Prostate gland (tissue), 2 donors: ENCODE results near the gene CTSO. TPM values are rescaled to one million over a fixed set of nuclear protein-coding genes. Genes with fewer than 3 reads are reported as not detected.

ENCODE experiments used
- DNase-seq: peaks from one replicate; pipeline ENCODE4 v3.0.0-alpha.2; 2019; ENCODE audit warnings: low spot score
- H3K27ac ChIP-seq, 2 donors: fragments of 200-600 bp; sonication (generic); 2 replicates each; pipeline ENCODE4 v1.5.1; 2017 to 2019
- H3K27me3 ChIP-seq: fragments of 200-600 bp; sonication (generic); replicated peaks from 2 replicates; pipeline ENCODE4 v1.5.1; 2019; ENCODE audit not compliant: insufficient read depth
- H3K36me3 ChIP-seq, 2 donors: fragments of 200-600 bp; sonication (generic); 1 replicate in 1 of 2; 2 replicates in 1 of 2; pipeline versions ENCODE4 v1.5.1 to v1.8.1; 2017 to 2019
- H3K4me1 ChIP-seq: fragments of 200-600 bp; sonication (generic); replicated peaks from 2 replicates; pipeline ENCODE4 v1.5.1; 2019
- H3K4me3 ChIP-seq, 2 donors: fragments of 200-600 bp; sonication (generic); 2 replicates each; pipeline ENCODE4 v1.5.1; 2017 to 2019
- H3K9me3 ChIP-seq: fragments of 200-600 bp; sonication (generic); 2 replicates; pipeline ENCODE4 v1.5.1; 2017
- CTCF ChIP-seq, 4 experiments: fragments of 200-600 bp in 2 of 4; fragments of 450-650 bp in 2 of 4; sonication (generic) in 2 of 4; IDR thresholded peaks; 1 replicate in 3 of 4; 2 replicates in 1 of 4; pipeline ENCODE4 v1.5.1; 2016 to 2019; ENCODE audit warnings: antibody characterized with exemption in 4 of 4, mild to moderate bottlenecking in 2 of 4, moderate library complexity in 2 of 4
- POLR2A ChIP-seq: fragments of 450-650 bp; IDR thresholded peaks from one replicate; pipeline ENCODE4 v1.6.1; 2016; ENCODE audit warnings: antibody characterized with exemption, mild to moderate bottlenecking
- POLR2AphosphoS5 ChIP-seq: sonication (generic); formaldehyde crosslinking; IDR thresholded peaks from one replicate; pipeline ENCODE4 v1.6.1; 2017; ENCODE audit warnings: antibody characterized with exemption
- WGBS: methylation state at CpG from one replicate; pipeline ENCODE4 v1.1.5; 2018; 5-methylcytosine and 5-hydroxymethylcytosine counted together
- intact Hi-C: fragments of 100-400 bp; cut with DNase I; formaldehyde crosslinking; loops from one replicate; pipeline ENCODE4 v1.14.2; 2022
- total RNA-seq, 2 donors: library from RNA; depleted of rRNA; stranded (reverse); fragments of >200 nt; gene quantifications; one replicate each; pipeline ENCODE4 v1.1.0, GENCODE V29; 2016

The CTSO gene
- total RNA-seq, 2 donors from 2014 or later: 24.9 to 37.5 TPM

- WGBS: 36% methylated on average over 6 of the region's 6 CpGs
- H3K4me3 ChIP-seq: no peak overlapping the region
- H3K27ac ChIP-seq: no peak overlapping the region
- H3K4me1 ChIP-seq: no peaks in the 10 kb centered on the region
- no peaks in the 10 kb centered on the region for H3K36me3 ChIP-seq
- H3K27me3 ChIP-seq: no peaks in the 10 kb centered on the region
- TF ChIP-seq POLR2A (no peak), POLR2AphosphoS5 (no peak)
- H3K9me3 ChIP-seq: no peaks in the 10 kb centered on the region
- intact Hi-C loops: no loop called here
- no peak for DNase-seq
Measured at GRCh38 chr4:155906554-155907247, 47.0 kb downstream of the CTSO start.

- Histone ChIP-seq H3K36me3 (no peaks in the 10 kb centered on the region), H3K4me1 (no peaks in the 10 kb centered on the region), H3K27me3 (no peaks in the 10 kb centered on the region), H3K9me3 (no peaks in the 10 kb centered on the region), H3K27ac (no peak overlapping the region), H3K4me3 (no peak overlapping the region)
- no peak for TF ChIP-seq POLR2AphosphoS5
- TF ChIP-seq CTCF (IDR thresholded peaks at IDR 0.05): no peak
- intact Hi-C loops: no loop called here
- WGBS: 66% methylated on average over 3 of the region's 3 CpGs
- no peak for DNase-seq
Measured at GRCh38 chr4:155904331-155904730, 49.3 kb downstream of the CTSO start.

GRCh38 chr4:155903453-155903852 lies 50.2 kb downstream of the CTSO start, which contains the start of gene TDO2:
Gene TDO2 (plus strand): TSS chr4:155903696. CDS start chr4:155903759, 63 bp downstream.
- no peaks in the 10 kb centered on the region for H3K4me1 ChIP-seq

GRCh38 chr4:155901013-155901412 lies 52.7 kb downstream of the CTSO start:
- Histone ChIP-seq H3K4me3 (no peak overlapping the region), H3K27ac (no peak overlapping the region), H3K9me3 (no peaks in the 10 kb centered on the region), H3K4me1 (no peaks in the 10 kb centered on the region), H3K36me3 (no peaks in the 10 kb centered on the region), H3K27me3 (no peaks in the 10 kb centered on the region)
- intact Hi-C loops: no loop called here
- WGBS: 100% methylated on average over 2 of the region's 2 CpGs
- TF ChIP-seq CTCF (IDR thresholded peaks at IDR 0.05) (no peak), POLR2A (no peak), POLR2AphosphoS5 (no peak)
- DNase-seq: no peak

More at GRCh38 chr4:155903453-155903852, 50.2 kb downstream of the CTSO start, which contains the start of gene TDO2:
- H3K27me3 ChIP-seq: no peaks in the 10 kb centered on the region
- H3K9me3 ChIP-seq: no peaks in the 10 kb centered on the region
- H3K4me3 ChIP-seq: no peak within 1 kb of the TSS
- intact Hi-C loops: no loop called here
- TF ChIP-seq POLR2AphosphoS5 (no peak), POLR2A (no peak), CTCF (IDR thresholded peaks at IDR 0.05) (no peak)
- 48% methylated on average over 1 of the region's 1 CpG for WGBS
- DNase-seq: no peak
- no peak within 1 kb of the TSS for H3K27ac ChIP-seq
- H3K36me3 ChIP-seq: no peaks in the 10 kb centered on the region

GRCh38 chr4:155900381-155900780 lies 53.3 kb downstream of the CTSO start:
- Histone ChIP-seq H3K4me1 (no peaks in the 10 kb centered on the region), H3K36me3 (no peaks in the 10 kb centered on the region), H3K4me3 (no peak overlapping the region), H3K27ac (no peak overlapping the region), H3K27me3 (no peaks in the 10 kb centered on the region), H3K9me3 (no peaks in the 10 kb centered on the region)
- 36% methylated on average over 1 of the region's 1 CpG for WGBS
- TF ChIP-seq POLR2AphosphoS5: no peak
- TF ChIP-seq CTCF (IDR thresholded peaks at IDR 0.05): no peak
- no peak for TF ChIP-seq POLR2A
- DNase-seq: no peak
- intact Hi-C loops: no loop called here
